Ishikawa (cell line): ENCODE results near the gene KCNA2.

Experiments used
- CEBPB ChIP-seq: IDR thresholded peaks from 2 replicates; pipeline ENCODE4 v1.6.1; 2012
- EGR1 ChIP-seq: IDR thresholded peaks from 2 replicates; pipeline ENCODE4 v1.6.1; 2012
- EP300 ChIP-seq: IDR thresholded peaks from 2 replicates; pipeline ENCODE4 v1.6.1; 2012; ENCODE audit warnings: borderline replicate concordance
- FOXM1 ChIP-seq: IDR thresholded peaks from 2 replicates; pipeline ENCODE4 v1.6.1; 2012; ENCODE audit warnings: low read depth, borderline replicate concordance
- MAX ChIP-seq: IDR thresholded peaks from 2 replicates; pipeline ENCODE4 v1.6.1; 2012
- RAD21 ChIP-seq: IDR thresholded peaks from 2 replicates; pipeline ENCODE4 v1.6.1; 2012; ENCODE audit warnings: low read depth
- REST ChIP-seq: IDR thresholded peaks from 2 replicates; pipeline ENCODE4 v1.6.1; 2012; ENCODE audit warnings: low read depth, mild to moderate bottlenecking
- TAF1 ChIP-seq: IDR thresholded peaks from 2 replicates; pipeline ENCODE4 v1.6.1; 2012; ENCODE audit warnings: low read depth, mild to moderate bottlenecking
- TCF12 ChIP-seq: IDR thresholded peaks from 2 replicates; pipeline ENCODE4 v1.6.1; 2012; ENCODE audit warnings: low read depth
- TEAD4 ChIP-seq: IDR thresholded peaks from 2 replicates; pipeline ENCODE4 v1.6.1; 2012
- YY1 ChIP-seq: IDR thresholded peaks from 2 replicates; pipeline ENCODE4 v1.6.1; 2012; ENCODE audit warnings: low read depth
- ZBTB7A ChIP-seq: IDR thresholded peaks from 2 replicates; pipeline ENCODE4 v1.6.1; 2012; ENCODE audit warnings: low read depth
- TF ChIP-seq, protein P1 (sequence below): IDR thresholded peaks from 2 replicates; pipeline ENCODE4 v1.6.1; 2012

DNA sequence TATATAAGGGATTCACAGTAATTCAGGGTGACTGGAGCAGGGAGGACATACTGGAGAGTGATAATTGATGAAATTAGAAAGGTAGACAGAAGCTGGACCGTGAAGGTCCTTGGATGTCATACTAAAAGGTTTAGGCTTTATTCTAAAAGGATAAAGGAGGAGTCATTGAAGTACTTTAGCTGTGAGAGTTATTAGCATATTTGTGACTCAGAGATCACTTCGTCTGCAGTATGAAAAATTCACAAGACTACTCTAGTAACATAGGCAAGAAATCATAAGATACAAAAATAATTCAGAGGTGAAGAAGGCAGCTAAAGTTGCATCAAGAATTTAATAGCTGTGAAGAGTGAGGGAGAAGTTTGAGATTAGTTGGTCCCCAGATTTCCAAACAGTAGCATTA, 42.3 kb upstream of the KCNA2 start:
- TF ChIP-seq, protein P1, sequence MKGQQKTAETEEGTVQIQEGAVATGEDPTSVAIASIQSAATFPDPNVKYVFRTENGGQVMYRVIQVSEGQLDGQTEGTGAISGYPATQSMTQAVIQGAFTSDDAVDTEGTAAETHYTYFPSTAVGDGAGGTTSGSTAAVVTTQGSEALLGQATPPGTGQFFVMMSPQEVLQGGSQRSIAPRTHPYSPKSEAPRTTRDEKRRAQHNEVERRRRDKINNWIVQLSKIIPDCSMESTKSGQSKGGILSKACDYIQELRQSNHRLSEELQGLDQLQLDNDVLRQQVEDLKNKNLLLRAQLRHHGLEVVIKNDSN: no peak
- no peak for TF ChIP-seq REST
- no peak for TF ChIP-seq YY1
- no peak for TF ChIP-seq TAF1
- no peak for TF ChIP-seq FOXM1
- no peak for TF ChIP-seq EGR1
- TF ChIP-seq CEBPB: no peak
- TF ChIP-seq EP300: no peak
- TF ChIP-seq RAD21: no peak
- no peak for TF ChIP-seq ZBTB7A
- TF ChIP-seq TEAD4: no peak
- no peak for TF ChIP-seq MAX
- TF ChIP-seq TCF12: no peak
